Ovary (tissue), 3 donors: ENCODE measurements around the gene AUTS2.

ENCODE experiments used
- POLR2A ChIP-seq: fragments of 450-650 bp; IDR thresholded peaks from one replicate; pipeline ENCODE4 v1.6.1; 2017; ENCODE audit warnings: antibody characterized with exemption, mild to moderate bottlenecking, moderate library complexity
- TF ChIP-seq, protein P1 (sequence below), 3 donors: fragments of 450-650 bp in 2 of 3; fragments of 200-600 bp in 1 of 3; IDR thresholded peaks; one replicate each; pipeline versions ENCODE4 v1.5.1 to v1.8.0; 2016 to 2022; ENCODE audit warnings: antibody characterized with exemption in 3 of 3, mild to moderate bottlenecking in 1 of 3
- donor health status: DM: no; HTN: no; CAD: no.

- TF ChIP-seq, protein P1, sequence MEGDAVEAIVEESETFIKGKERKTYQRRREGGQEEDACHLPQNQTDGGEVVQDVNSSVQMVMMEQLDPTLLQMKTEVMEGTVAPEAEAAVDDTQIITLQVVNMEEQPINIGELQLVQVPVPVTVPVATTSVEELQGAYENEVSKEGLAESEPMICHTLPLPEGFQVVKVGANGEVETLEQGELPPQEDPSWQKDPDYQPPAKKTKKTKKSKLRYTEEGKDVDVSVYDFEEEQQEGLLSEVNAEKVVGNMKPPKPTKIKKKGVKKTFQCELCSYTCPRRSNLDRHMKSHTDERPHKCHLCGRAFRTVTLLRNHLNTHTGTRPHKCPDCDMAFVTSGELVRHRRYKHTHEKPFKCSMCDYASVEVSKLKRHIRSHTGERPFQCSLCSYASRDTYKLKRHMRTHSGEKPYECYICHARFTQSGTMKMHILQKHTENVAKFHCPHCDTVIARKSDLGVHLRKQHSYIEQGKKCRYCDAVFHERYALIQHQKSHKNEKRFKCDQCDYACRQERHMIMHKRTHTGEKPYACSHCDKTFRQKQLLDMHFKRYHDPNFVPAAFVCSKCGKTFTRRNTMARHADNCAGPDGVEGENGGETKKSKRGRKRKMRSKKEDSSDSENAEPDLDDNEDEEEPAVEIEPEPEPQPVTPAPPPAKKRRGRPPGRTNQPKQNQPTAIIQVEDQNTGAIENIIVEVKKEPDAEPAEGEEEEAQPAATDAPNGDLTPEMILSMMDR (IDR thresholded peaks at IDR 0.05), result no peak
- no peak for TF ChIP-seq POLR2A
Measured at GRCh38 chr7:70570029-70570428, 971.8 kb downstream of the AUTS2 start.
